GM23248 (cell line): ENCODE results near the gene SAXO2.
"Not testable (repeated sequence)": the region's sequence is repeated elsewhere in the genome, so short reads cannot be mapped to it uniquely, and the experiment has no call there.

Experiments used
- EZH2 ChIP-seq: fragments of 200-600 bp; sonication (generic); IDR thresholded peaks from 2 replicates; pipeline ENCODE4 v1.6.1; 2018; ENCODE audit warnings: antibody characterized with exemption, mild to moderate bottlenecking; ENCODE audit not compliant: insufficient read depth, poor library complexity, severe bottlenecking
- EZH2phosphoT487 ChIP-seq: fragments of 200-600 bp; sonication (generic); IDR thresholded peaks from 2 replicates; pipeline ENCODE4 v1.6.1; 2018; ENCODE audit warnings: antibody characterized with exemption, moderate library complexity, mild to moderate bottlenecking, low read depth; ENCODE audit not compliant: insufficient read depth

DNA sequence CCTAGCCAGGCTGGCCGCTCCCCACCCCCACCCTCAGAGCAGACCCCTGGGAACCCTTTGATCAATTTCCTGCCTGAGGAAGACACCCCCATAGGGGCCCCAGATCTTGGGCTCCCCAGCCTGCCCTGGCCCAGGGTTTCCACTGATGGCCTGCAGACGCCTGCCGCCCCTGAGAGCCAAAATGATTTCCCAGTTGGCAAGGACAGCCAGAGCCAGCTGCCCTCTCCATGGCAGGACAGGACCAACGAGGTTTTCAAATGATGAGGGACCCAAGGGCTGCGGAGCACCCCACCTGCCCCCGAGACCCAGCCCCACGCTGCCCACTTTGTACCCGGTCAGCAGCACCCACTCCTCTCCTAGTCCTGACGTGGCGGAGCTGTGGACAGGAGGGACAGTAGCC lies 64.8 kb downstream of the SAXO2 start:
- TF ChIP-seq EZH2, EZH2phosphoT487: not testable (repeated sequence)
